ENCODE measurements around the gene EHF. TPM values are rescaled to one million over a fixed set of nuclear protein-coding genes. Genes with fewer than 3 reads are reported as not detected.

EHF gene
- total RNA-seq, 8 experiments from 2014 or later = 0.09 to 101 (median 0.47) TPM; not detected in 1

- no peak for ATAC-seq (replicated peaks in 6 of 8)
- H3K4me1 ChIP-seq (replicated peaks in 1 of 2) = no peaks in the 10 kb centered on the region
- no peak overlapping the region for H3K27ac ChIP-seq
- no peak overlapping the region for H3K4me3 ChIP-seq
- in situ Hi-C loops (cut with MboI; ENCODE audit: low pct_unique_long_range_greater_than_20kb in 2 of 9, low sequenced_read_pairs in 9 of 9, unreplicated experiment in 9 of 9) = no loop called here
- WGBS, 10 experiments = 40 to 100% (median 56%) methylated on average over 1 to 3 of the region's 3 CpGs; no CpG with 5 or more reads in 4 of the 10 experiments
Observed at GRCh38 chr11:34707462-34707840, 86.6 kb downstream of the EHF start.

Other genes starting within 250 kb of the EHF start
- 10 to 100 TPM; 12.2 to 59.6 (median 29.7) TPM for gene CAT, start 182.2 kb upstream of the EHF start, total RNA-seq
- under 1 TPM in 3 of 8 experiments, not detected in 5; 0.17 to 0.57 (median 0.28) TPM for gene ELF5, start 107.3 kb upstream of the EHF start, total RNA-seq